GM23338 (cell line): ENCODE results near the gene CLPSL2.

Experiments
- CREB1 ChIP-seq: fragments of 250-450 bp; sonication (Bioruptor Pico); IDR thresholded peaks from 2 replicates; pipeline ENCODE4 v1.5.0; 2020; ENCODE audit warnings: low read depth, mild to moderate bottlenecking, moderate library complexity
- ETS1 ChIP-seq: IDR thresholded peaks from 2 replicates; pipeline ENCODE4 v1.6.1; 2016; ENCODE audit warnings: antibody characterized with exemption
- EZH2 ChIP-seq: fragments of 200-600 bp; sonication (generic); IDR thresholded peaks from one replicate; pipeline ENCODE4 v1.8.0; 2017; ENCODE audit warnings: antibody characterized with exemption, mild to moderate bottlenecking, low read depth; ENCODE audit not compliant: unreplicated experiment
- EZH2phosphoT487 ChIP-seq: fragments of 200-600 bp; sonication (generic); IDR thresholded peaks from one replicate; pipeline ENCODE4 v1.8.1; 2018; ENCODE audit warnings: antibody characterized with exemption; ENCODE audit not compliant: unreplicated experiment
- JUNB ChIP-seq: IDR thresholded peaks from one replicate; pipeline ENCODE4 v1.6.1; 2016; ENCODE audit warnings: antibody characterized with exemption; ENCODE audit not compliant: unreplicated experiment
- POLR2AphosphoS5 ChIP-seq: IDR thresholded peaks from 2 replicates; pipeline ENCODE4 v1.6.1; 2016; ENCODE audit warnings: antibody characterized with exemption, low read depth
- ZNF114 ChIP-seq: fragments of 250-450 bp; sonication (Bioruptor Pico); IDR thresholded peaks from 2 replicates; pipeline ENCODE4 v1.5.0; 2020; ENCODE audit warnings: mild to moderate bottlenecking, moderate library complexity
- ZNF331 ChIP-seq: fragments of 250-450 bp; sonication (Bioruptor Pico); IDR thresholded peaks from 2 replicates; pipeline ENCODE4 v1.5.0; 2020; ENCODE audit warnings: low read depth, mild to moderate bottlenecking, moderate library complexity
- TF ChIP-seq, protein P1 (sequence below), 2 experiments: fragments of 200-600 bp in 1 of 2; sonication (generic) in 1 of 2; conservative IDR thresholded peaks; 2 replicates each; pipeline versions ENCODE4 v1.5.1 to v1.6.1; 2016 to 2017; ENCODE audit warnings: antibody characterized with exemption in 2 of 2, low read depth in 2 of 2, mild to moderate bottlenecking in 2 of 2, moderate library complexity in 1 of 2
- TF ChIP-seq, protein P2 (sequence below): IDR thresholded peaks from one replicate; pipeline ENCODE4 v1.6.1; 2018; ENCODE audit warnings: antibody characterized with exemption; ENCODE audit not compliant: unreplicated experiment

GRCh38 chr6:35736253-35736894, 40.0 kb upstream of the CLPSL2 start:
- TF ChIP-seq, protein P1, sequence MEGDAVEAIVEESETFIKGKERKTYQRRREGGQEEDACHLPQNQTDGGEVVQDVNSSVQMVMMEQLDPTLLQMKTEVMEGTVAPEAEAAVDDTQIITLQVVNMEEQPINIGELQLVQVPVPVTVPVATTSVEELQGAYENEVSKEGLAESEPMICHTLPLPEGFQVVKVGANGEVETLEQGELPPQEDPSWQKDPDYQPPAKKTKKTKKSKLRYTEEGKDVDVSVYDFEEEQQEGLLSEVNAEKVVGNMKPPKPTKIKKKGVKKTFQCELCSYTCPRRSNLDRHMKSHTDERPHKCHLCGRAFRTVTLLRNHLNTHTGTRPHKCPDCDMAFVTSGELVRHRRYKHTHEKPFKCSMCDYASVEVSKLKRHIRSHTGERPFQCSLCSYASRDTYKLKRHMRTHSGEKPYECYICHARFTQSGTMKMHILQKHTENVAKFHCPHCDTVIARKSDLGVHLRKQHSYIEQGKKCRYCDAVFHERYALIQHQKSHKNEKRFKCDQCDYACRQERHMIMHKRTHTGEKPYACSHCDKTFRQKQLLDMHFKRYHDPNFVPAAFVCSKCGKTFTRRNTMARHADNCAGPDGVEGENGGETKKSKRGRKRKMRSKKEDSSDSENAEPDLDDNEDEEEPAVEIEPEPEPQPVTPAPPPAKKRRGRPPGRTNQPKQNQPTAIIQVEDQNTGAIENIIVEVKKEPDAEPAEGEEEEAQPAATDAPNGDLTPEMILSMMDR (conservative IDR thresholded peaks at IDR 0.05; ENCODE audit: low read depth in 2 of 2): peak; percentile 97 to 99
- TF ChIP-seq EZH2 (no peak), POLR2AphosphoS5 (no peak), JUNB (no peak), ETS1 (no peak), EZH2phosphoT487 (no peak), CREB1 (CRISPR knock-in tag) (no peak), ZNF114 (no peak), ZNF331 (no peak)
- TF ChIP-seq, protein P2, sequence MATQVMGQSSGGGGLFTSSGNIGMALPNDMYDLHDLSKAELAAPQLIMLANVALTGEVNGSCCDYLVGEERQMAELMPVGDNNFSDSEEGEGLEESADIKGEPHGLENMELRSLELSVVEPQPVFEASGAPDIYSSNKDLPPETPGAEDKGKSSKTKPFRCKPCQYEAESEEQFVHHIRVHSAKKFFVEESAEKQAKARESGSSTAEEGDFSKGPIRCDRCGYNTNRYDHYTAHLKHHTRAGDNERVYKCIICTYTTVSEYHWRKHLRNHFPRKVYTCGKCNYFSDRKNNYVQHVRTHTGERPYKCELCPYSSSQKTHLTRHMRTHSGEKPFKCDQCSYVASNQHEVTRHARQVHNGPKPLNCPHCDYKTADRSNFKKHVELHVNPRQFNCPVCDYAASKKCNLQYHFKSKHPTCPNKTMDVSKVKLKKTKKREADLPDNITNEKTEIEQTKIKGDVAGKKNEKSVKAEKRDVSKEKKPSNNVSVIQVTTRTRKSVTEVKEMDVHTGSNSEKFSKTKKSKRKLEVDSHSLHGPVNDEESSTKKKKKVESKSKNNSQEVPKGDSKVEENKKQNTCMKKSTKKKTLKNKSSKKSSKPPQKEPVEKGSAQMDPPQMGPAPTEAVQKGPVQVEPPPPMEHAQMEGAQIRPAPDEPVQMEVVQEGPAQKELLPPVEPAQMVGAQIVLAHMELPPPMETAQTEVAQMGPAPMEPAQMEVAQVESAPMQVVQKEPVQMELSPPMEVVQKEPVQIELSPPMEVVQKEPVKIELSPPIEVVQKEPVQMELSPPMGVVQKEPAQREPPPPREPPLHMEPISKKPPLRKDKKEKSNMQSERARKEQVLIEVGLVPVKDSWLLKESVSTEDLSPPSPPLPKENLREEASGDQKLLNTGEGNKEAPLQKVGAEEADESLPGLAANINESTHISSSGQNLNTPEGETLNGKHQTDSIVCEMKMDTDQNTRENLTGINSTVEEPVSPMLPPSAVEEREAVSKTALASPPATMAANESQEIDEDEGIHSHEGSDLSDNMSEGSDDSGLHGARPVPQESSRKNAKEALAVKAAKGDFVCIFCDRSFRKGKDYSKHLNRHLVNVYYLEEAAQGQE: no peak
